Activated CD4-positive, alpha-beta T cell treated with anti-CD3 and anti-CD28 coated beads for 4 hours (primary cell): ENCODE measurements around the gene KIF26A.
"Not testable (repeated sequence)": the region's sequence is repeated elsewhere in the genome, so short reads cannot be mapped to it uniquely, and the experiment has no call there.

Source experiments
- DNase-seq, 2 donors: peaks; one replicate each; pipeline ENCODE4 v3.0.0-alpha.2; 2020

Gene KIF26A

DNA sequence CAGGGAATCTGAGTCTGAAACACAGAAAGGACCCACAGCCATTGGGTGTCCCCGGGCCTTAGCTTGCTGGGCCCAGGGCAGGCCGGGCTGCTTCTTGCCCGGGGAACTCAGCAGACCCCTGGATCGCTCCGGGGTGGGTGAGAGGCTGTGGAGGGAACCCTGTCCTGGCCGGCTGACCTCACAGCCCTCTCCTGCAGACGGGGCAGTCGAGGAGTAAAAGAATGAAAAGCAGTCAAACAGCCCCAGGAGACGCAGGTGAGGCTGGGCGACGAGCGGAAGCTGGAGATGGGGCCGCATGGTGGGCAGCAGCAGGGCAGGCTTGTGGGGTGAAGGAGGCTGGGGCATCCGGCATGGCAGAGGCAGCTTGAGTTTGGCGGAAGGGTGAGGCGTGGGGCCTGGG is 57.0 kb downstream of the KIF26A start:
- DNase-seq = no peak

DNA sequence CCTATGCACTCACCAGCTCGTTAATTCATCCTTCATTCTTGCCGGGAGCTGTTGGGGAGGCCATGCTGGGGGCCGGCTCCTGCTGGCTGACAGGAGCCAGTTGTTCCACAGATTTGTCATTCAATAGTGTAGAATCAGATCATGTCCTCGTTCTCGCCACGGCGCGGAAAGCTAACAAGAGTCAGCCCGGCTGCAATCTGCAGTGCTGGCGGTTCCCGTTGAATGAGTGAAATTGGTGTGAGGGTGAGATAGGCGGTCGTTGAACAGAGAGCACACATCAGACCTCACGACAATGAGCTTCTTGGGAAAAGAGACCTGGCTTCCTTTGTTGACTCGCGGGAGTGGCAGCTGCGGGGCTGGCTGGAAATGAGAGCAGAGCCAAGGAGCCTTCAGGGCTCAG is 57.5 kb downstream of the KIF26A start:
- no peak for DNase-seq

DNA sequence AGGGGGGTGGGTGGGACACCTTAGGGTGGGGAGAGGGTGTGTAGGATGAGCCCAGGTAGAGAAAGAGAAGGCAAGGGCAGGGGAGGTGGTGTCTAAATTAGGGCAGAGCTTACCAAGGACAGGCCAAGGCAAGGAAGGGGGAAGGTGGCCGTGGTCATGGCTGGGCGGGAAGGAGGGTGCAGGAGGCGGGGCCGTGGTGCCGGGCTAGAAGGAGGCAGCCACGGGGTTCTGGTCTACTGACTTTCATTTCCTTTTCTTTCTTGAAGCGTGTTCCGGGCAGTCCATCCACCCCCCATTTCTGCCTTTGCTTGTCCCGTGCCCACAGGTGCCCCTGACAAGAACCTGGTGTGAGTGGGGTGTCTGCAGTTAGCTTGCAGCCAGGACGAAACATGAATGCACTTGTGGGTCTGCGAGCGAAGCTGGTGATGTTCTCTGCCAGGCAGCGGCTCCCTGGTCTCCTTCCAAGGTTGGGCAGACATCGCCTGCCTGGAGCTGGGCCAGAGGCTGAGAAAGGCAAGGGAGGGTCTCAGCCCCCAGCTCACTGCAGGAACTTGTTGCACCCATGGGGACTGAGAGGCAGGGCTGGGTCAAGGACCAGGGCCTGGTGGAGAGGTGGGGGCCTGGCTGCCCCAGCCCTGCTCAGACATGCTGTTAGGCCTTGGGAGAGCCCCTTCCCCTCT is 58.2 kb downstream of the KIF26A start:
- no peak for DNase-seq

DNA sequence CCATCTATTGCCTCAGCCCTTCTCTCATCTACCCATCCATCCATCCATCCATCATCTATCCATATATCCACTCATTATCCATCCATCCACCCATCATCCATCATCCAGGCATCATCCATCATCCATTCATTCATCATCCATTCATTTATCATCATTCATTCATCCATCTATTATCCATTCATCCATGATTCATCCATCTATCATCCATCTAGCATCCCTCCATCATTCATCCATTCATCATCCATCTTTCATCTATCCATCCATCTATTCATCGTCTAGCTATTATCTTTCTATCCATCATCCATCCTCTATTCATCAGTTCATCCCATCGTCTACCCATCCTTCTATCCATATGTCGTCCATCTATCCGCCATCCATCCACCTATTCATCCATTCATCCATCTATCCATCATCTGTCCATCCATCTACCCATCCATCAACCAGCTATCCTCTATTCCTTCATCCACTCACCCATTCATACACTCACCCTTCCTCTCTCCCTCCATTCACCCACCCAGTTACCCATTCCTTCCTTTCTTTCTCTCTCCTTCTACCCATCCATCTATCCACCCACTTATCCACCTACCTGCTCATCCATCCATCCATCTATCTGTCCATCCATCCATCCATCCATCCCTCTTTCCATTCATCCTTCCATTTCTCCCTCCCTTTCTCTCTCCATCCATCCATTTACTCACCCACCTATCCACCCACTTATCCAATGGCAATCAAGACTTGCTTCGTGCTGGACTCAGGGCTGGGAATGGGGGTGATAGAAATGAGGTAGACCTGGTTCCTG is 59.3 kb downstream of the KIF26A start:
- no peak for DNase-seq

DNA sequence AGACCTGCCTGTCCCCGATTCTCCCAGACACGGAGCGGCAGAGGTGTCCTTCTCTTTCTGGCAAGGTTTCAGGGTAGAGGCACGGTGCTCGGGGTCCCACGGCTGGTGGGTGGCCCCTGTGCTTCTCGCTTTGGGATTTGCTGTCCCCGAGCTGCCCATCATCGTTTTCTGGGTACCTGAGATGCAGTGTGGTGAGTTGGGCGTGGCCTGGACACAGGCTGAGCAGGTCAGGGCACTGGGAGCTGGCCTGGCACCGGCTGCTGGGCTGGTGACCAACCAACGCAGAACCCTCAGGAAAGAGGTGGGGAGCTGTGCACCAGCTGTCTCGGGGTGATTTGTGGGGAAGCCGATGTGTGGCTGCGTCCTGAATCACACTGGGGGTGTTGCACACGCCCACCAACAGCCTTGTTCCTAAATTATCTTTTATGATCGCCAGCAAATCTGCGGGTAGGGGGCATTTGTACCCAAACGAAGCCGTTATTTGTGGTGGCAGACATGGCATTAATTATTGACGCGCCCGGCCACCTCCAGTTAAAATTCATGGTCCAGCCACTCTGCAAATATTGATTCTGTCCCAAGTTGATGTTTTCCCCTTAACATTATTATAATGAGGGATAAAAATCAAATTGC is 61.0 kb downstream of the KIF26A start:
- DNase-seq = no peak

DNA sequence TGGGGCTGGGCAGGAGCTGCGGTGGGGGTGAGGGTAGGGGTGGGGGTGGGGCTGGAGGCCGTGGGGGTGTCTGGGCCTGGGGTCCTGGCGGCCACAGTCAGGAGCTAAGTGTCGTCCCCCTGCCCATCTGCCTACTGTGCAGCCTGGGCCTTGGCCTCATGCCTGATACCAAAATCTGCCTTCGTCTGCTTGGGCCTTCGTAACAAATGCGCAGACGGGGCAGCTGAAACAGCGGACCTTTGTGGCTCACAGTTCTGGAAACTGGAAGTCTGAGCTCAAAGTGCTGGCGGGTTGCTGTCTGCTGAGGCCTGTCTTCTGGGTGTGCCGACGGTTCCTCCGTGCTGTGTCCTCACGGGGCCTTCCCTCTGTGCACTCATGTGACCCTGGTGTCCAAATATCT is 61.7 kb downstream of the KIF26A start:
- DNase-seq = no peak

DNA sequence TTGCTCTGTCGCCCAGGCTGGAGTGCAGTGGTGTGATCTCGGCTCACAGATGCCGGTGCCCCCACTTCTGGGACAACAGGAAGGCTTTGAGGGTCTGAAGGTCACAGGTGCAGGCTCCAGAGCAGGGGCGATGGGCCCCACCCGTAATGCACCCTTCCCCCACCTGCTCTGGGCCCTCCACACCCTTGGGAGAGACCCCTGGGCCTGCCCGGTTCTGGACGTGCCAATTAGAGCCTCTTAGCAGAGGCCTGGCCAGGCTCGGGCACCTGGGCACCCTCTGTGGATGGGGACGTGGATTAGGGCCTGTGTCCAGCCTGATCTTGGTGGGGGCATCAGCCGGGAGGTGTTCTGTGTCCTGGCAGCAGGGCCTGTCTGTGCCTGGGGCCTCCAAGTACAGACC is 62.2 kb downstream of the KIF26A start:
- no peak for DNase-seq

DNA sequence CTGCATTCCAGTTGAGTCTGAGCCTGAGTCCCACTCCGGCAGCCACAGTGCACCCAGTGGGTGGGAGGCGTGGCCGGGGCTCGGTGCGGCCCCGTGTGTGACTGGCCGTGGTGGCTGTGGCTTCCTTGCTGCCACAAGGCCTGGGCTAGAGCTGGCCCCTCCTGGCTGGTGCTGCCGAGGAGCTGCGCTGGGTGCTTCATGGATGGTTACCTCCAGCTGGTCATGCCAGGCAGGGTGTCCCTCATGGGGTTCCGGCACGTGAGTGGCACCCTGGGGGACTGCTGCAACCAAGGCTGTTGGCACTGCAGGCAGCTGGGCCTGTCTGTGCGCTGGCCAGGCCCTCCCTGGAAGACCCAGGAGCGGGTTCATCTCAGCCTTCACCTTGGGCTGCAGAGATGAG is 62.7 kb downstream of the KIF26A start:
- no peak for DNase-seq

DNA sequence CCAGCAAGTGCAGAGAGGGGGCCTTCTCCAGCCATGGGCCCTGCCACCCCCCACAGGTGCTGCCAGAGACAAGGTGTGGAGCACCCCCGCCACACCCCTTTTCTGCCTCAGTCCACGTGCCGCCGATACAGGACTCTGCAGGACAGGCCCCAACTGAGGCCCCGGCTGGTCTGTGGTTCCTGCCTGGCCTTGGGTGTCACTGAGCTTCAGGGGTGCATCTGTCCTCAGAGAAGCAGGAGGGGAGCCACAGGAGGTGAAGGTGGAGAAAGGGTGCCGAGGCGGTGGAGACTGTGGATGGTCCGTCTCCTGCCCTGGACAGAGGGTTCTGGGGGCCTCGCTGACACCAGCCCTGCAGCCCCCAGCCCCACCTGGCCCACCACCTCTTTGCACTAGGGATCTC is 63.1 kb downstream of the KIF26A start:
- no peak for DNase-seq

DNA sequence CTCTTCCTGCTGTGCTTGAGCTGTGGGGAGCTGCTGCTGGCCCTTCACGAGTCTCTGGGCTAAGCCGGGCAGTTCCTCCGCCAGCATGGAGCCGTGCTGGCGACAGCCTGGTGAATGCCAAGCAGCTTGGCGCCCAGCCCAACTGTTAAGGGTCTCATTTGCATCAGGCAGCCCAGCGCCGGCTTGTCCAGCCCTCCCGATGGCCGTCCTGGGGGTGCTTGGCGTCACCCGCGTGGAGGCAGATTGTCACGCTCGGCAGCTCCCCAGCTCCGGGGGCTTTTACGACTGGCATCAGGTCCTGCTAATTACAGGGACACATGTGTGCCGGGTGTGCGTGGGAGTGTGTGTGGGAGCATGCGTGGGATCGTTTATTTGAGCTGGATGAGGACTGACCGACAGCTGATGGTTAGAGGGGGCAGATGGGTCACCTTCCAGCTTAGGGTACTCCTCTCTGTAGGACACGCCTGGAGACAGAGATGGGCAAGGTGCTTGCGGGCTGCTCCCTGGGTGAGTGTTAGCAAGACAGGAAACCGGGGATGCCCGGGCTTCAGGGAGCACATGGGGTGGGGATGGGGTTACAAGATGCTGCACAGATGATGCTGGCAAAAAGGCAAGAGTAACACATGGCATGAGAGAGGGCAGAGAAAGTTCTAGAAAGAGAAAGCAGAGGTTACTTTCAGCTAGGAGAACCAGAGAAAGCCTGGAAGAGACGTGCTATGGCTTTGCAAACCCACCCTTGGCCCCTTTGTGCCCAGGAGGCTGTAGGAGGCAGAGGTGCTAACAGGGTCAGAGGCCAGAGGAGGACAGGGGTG is 64.1 kb downstream of the KIF26A start:
- no peak for DNase-seq

DNA sequence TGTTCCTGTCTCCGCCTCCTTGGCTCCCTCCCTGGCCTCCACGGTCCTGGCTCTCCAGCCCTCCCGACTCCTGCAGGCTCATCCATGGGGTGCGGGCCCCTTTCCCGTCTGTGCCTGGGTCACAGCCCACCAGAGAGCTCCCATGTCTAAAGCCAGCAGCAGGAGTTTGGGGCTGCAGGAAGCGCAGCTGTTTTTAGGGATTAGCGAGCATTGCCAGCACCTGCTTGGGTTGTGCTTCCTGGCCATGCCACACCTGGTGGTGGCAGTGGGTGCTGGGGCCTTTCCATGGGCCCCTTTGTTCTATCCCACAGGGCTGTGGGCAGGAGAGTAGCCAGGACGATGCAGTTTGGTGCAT is 64.7 kb downstream of the KIF26A start:
- DNase-seq = no peak

DNA sequence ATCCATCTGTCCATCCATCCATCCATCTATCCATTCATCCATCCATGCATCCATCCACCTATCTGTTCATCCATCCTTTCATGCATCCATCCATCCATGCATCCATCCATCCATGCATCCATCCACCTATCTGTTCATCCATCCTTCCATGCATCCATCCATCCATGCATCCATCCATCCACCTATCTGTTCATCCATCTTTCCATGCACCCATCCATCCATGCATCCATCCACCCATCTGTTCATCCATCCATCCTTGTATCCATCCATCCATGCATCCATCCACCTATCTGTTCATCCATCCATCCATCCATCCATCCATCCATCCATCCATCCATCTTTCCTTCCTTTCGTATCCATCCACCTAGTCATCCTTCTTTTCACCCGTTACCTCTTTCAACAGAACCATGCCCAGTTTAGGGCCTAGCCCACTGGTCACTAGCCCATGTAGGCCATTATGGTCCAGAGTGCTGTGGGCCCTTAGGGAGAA is 66.3 kb downstream of the KIF26A start:
- DNase-seq = no peak

DNA sequence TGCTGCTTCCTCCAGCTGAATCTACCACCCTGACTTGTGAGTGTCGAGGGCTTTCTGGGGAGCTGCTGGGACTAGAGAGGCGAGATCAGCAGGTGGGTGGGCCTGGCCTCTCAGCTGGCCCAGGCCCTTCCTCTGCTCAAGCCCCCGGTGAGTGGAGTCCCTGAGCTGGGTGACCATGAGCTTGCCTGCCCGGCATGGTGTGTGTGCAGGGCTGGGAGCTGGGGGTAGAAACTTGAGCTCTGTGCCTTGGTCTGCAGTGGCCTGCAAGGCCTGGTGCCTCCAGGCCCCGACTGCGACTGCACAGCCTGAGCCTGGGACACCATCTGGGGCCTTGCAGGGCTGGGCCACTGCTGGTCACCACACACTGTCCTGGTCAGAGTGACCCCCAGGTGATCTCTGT is 67.4 kb downstream of the KIF26A start:
- no peak for DNase-seq

DNA sequence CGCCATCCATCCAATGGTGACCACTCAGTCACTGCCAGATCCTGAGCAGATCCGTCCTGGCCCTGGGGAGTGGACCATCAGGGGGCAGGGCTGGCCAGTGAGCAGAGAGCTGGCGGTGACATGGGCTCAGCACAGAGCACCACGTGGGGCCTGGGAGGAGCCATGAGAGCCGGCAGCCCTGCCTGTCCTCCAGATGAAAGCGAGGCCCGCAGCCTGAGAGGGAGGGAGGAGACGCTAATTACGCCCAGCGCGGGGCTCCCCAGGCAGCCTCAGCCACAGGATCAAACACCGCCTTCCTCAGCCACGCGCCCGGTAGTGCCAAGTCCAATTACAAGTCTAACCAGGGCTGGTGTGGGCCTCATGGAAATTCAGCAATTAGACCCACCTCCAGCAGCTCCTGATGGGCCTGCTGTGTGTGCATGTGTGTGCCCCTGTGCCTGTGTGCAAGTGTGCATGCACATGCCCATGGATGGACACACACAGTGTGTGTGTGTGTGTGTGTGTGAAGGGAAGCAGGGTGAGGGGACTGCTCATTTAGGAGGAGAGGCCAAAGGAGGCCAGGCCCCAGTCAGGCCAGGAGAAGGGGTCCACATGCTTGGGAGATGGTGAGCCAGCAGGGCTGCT is 68.0 kb downstream of the KIF26A start:
- no peak for DNase-seq

DNA sequence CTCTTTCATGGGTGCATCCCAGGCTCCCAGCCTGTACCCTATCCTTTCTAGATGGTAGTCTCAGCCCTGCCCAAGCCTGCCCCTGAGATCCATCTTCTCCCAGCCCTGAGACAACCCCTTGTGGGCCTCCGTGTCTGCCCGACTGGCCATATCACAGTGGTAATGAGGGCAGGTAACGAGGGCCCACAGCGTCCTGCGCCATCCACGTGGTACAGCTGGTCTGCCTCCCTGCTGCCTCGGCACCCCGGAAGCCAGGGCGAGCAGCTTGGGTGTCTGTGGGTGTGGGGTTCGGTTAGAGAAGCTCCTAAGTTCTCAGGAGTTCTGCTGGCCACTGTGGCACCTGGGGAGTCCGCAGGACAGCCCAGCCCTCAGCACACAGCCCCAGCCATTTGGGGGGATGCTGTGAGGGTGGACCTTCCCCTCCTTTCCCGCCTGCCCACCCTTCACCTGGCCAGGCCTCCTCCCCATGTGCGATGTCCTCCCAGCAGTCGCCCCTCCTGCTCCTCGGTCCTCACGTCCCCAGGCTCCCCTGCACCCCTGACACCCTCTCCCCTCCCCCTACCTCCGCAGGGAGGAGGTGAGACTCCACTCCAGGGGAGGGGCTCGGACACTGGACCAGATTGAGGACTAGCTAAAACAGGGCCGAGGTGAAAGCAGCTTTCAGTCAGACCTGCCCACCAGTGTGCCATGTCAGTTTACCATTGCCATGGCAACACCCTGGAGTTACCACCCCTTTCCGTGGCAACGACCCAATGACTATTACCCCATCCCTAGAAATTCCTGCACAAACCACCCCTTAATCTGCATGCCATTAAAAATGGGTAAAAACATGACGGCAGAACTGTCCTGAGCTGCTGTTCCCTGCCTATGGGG is 69.0 kb downstream of the KIF26A start:
- no peak for DNase-seq

DNA sequence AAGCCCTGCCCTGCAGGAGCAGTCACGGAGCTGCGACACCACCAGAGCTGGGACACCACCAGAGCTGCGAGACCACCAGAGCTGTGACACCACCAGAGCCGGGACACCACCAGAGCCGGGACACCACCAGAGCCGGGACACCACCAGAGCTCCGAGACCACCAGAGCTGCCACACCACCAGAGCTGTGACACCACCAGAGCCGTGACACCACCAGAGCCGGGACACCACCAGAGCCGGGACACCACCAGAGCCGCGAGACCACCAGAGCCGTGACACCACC is 69.6 kb downstream of the KIF26A start:
- not testable (repeated sequence) for DNase-seq

DNA sequence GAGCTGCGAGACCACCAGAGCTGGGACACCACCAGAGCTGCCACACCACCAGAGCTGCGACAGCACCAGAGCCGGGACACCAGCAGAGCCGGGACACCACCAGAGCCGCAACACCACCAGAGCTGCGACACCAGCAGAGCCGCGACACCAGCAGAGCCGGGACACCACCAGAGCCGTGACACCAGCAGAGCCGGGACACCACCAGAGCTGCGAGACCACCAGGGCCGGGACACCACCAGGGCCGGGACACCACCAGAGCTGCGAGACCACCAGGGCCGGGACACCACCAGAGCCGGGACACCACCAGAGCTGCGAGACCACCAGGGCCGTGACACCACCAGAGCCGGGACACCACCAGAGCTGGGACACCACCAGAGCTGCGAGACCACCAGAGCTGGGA is 69.9 kb downstream of the KIF26A start:
- DNase-seq = not testable (repeated sequence)

DNA sequence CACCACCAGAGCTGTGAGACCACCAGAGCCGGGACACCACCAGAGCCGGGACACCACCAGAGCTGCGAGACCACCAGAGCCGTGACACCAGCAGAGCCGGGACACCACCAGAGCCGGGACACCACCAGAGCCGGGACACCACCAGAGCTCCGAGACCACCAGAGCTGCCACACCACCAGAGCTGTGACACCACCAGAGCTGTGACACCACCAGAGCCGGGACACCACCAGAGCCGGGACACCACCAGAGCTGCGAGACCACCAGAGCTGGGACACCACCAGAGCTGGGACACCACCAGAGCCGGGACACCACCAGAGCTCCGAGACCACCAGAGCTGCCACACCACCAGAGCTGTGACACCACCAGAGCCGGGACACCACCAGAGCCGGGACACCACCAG is 70.7 kb downstream of the KIF26A start:
- not testable (repeated sequence) for DNase-seq

DNA sequence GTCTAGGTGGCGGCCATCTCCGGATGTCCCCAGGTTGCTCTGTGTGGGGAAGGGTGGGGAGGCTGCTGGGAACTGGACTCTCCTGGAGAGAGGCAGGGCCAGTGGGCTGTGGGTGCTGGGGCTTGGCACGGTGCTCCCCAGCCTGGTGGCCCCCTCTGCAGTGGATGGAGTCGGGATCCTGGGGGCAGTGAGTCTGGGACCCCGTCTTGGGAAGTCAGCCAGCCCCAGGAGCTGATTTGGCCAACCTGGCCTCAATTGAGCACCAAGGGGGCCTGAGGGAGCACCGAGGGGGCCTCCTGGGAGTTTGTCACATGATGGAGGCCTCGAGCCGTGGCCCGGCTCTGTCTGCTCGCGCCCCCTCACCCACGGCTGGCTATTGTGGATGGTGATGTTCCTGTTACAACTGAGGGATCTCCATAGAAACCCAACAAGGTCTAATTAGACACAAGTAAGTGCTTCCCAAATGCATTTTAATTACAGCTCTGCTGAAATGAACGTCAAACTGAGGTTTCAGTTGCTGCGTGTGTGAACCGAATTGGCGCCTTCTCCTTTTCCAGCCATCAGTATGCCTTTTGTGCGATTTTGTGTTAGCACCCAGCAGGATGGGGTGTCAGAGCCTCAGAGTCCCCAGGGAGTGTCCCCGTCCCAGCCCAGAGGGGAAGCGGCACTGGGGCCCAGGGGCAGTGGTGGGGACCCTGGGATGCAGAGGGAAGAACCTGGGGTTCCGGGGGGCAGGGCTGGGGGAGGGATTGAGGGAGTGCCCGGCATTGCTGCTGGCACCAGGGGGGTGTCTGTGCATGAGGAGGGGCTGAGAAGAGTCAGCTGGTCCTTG is 71.8 kb downstream of the KIF26A start:
- DNase-seq = no peak

DNA sequence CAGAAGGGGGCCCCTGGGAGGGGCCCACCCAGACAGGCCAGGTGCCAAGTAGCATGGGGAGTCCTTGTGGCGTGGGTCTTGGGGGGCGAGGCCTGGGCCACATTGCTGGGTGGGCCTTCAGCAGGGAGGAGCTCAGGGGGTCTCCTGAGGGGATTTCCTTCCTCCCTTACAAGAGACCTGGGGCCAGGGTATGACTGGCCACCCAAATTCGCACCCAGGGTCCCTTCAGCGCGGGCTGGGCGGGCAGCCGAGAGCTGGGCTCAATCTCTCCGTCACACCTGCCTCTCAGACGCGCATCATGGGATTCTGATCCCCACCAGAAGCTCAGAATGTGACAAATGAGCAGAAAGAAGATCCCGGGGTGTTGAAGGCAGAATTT is 72.4 kb downstream of the KIF26A start:
- DNase-seq = no peak

DNA sequence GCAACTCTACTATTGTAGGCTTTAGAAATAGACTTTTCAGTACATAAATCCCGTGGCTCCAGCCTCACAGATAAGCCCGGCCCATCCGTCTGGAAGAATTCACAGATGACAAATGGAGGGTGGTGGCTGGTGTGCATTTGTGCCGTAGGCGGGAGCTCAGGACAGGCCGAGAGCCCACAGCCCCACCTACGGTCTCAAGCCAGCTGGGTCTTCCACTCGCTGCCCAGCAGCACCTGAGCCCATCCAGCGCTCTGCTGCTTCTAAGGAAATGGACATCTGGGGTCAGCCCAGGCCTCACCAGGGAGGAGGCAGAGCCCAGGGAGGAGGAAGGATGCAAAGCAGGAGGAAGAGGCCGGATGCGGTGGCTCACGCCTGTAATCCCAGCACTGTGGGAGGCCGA is 72.8 kb downstream of the KIF26A start:
- no peak for DNase-seq
